NCI-H1105 treated with DMSO at 0.1 percent for 48 hours (cell line): ENCODE results near the gene APBA1.

Source experiments
- DNase-seq: peaks from one replicate; lab custom pipeline; 2025; lab: John Stamatoyannopoulos, UW

The APBA1 gene

GRCh38 chr9:69474821-69475220, 197.3 kb downstream of the APBA1 start:
- DNase-seq, result no peak

GRCh38 chr9:69472101-69472620, 200.0 kb downstream of the APBA1 start:
- DNase-seq, result no peak

GRCh38 chr9:69471433-69471832, 200.7 kb downstream of the APBA1 start:
- peak; percentile 30 for DNase-seq

GRCh38 chr9:69470186-69470977, 201.8 kb downstream of the APBA1 start:
- no peak for DNase-seq

- DNase-seq, result peak; percentile 19
Observed at GRCh38 chr9:69469136-69469535, 203.0 kb downstream of the APBA1 start.

- no peak for DNase-seq
Observed at GRCh38 chr9:69468380-69468779, 203.8 kb downstream of the APBA1 start.

- no peak for DNase-seq
Observed at GRCh38 chr9:69466151-69466550, 206.0 kb downstream of the APBA1 start.

- DNase-seq, result no peak
Observed at GRCh38 chr9:69465473-69465872, 206.7 kb downstream of the APBA1 start.

GRCh38 chr9:69463497-69464068, 208.6 kb downstream of the APBA1 start:
- no peak for DNase-seq

GRCh38 chr9:69462394-69462793, 209.8 kb downstream of the APBA1 start:
- no peak for DNase-seq

GRCh38 chr9:69461103-69461887, 210.9 kb downstream of the APBA1 start:
- no peak for DNase-seq

GRCh38 chr9:69460012-69460411, 212.2 kb downstream of the APBA1 start:
- DNase-seq, result no peak

GRCh38 chr9:69458176-69458575, 214.0 kb downstream of the APBA1 start:
- DNase-seq, result no peak

GRCh38 chr9:69456201-69456600, 216.0 kb downstream of the APBA1 start:
- DNase-seq, result no peak

- DNase-seq, result peak; percentile 45
Observed at GRCh38 chr9:69455311-69455710, 216.9 kb downstream of the APBA1 start.

- DNase-seq, result no peak
Observed at GRCh38 chr9:69454321-69454720, 217.8 kb downstream of the APBA1 start.

GRCh38 chr9:69453746-69454145, 218.4 kb downstream of the APBA1 start:
- no peak for DNase-seq

GRCh38 chr9:69452110-69452782, 219.9 kb downstream of the APBA1 start:
- DNase-seq, result no peak

GRCh38 chr9:69446496-69446895, 225.7 kb downstream of the APBA1 start:
- no peak for DNase-seq

- DNase-seq, result peak; percentile 10
Observed at GRCh38 chr9:69445251-69445650, 226.9 kb downstream of the APBA1 start.

- DNase-seq, result no peak
Observed at GRCh38 chr9:69444791-69445190, 227.4 kb downstream of the APBA1 start.

- DNase-seq, result no peak
Observed at GRCh38 chr9:69444021-69444420, 228.2 kb downstream of the APBA1 start.
